Skin of body (tissue), 2 donors: ENCODE measurements around the gene NINJ2. TPM values are rescaled to one million over a fixed set of nuclear protein-coding genes. Genes with fewer than 3 reads are reported as not detected.

Source experiments
- DNase-seq: peaks from one replicate; lab custom pipeline; 2025; lab: John Stamatoyannopoulos, UW
- total RNA-seq: library from RNA; depleted of rRNA; stranded (reverse); fragments of >200 nt; gene quantifications from one replicate; pipeline ENCODE4 v1.2.3, GENCODE V29; 2014

The NINJ2 gene
- total RNA-seq, 1 donor from 2014 or later = 2.3 TPM

GRCh38 chr12:674272-674781, 11.1 kb upstream of the NINJ2 start:
- DNase-seq = no peak

- no peak for DNase-seq
Observed at GRCh38 chr12:673849-674248, 10.6 kb upstream of the NINJ2 start.

GRCh38 chr12:669576-669945, 6.3 kb upstream of the NINJ2 start:
- no peak for DNase-seq

GRCh38 chr12:668090-668481, 4.8 kb upstream of the NINJ2 start:
- no peak for DNase-seq

- DNase-seq = no peak
Observed at GRCh38 chr12:666766-667308, 3.6 kb upstream of the NINJ2 start.

GRCh38 chr12:666066-666465, 2.8 kb upstream of the NINJ2 start:
- no peak for DNase-seq

- DNase-seq = no peak
Observed at GRCh38 chr12:664779-665092, 1.5 kb upstream of the NINJ2 start.

GRCh38 chr12:664075-664778, 982 bp upstream of the NINJ2 start:
- no peak for DNase-seq

GRCh38 chr12:662566-663292, 516 bp downstream of the NINJ2 start:
- no peak for DNase-seq

- no peak for DNase-seq
Observed at GRCh38 chr12:661720-662486, 1.3 kb downstream of the NINJ2 start.

- DNase-seq = no peak
Observed at GRCh38 chr12:659090-659683, 4.1 kb downstream of the NINJ2 start.

- no peak for DNase-seq
Observed at GRCh38 chr12:650983-651382, 12.3 kb downstream of the NINJ2 start.

- no peak for DNase-seq
Observed at GRCh38 chr12:647385-648085, 15.7 kb downstream of the NINJ2 start.

GRCh38 chr12:646442-647384, 16.5 kb downstream of the NINJ2 start:
- DNase-seq = no peak

GRCh38 chr12:645563-646071, 17.6 kb downstream of the NINJ2 start:
- DNase-seq = no peak

- DNase-seq = no peak
Observed at GRCh38 chr12:644818-645552, 18.3 kb downstream of the NINJ2 start.

GRCh38 chr12:644303-644639, 19.0 kb downstream of the NINJ2 start:
- DNase-seq = no peak

GRCh38 chr12:643475-644302, 19.6 kb downstream of the NINJ2 start:
- no peak for DNase-seq
